Activated T-cell treated with anti-CD3 and anti-CD28 coated beads for 24 hours (primary cell): Measurements from ENCODE around the gene PPP1R7.
"Not testable (repeated sequence)": the region's sequence is repeated elsewhere in the genome, so short reads cannot be mapped to it uniquely, and the experiment has no call there.

Experiments
- DNase-seq: peaks from one replicate; pipeline ENCODE4 v3.0.0-alpha.2; 2020; ENCODE audit warnings: low read depth

Gene PPP1R7

DNA sequence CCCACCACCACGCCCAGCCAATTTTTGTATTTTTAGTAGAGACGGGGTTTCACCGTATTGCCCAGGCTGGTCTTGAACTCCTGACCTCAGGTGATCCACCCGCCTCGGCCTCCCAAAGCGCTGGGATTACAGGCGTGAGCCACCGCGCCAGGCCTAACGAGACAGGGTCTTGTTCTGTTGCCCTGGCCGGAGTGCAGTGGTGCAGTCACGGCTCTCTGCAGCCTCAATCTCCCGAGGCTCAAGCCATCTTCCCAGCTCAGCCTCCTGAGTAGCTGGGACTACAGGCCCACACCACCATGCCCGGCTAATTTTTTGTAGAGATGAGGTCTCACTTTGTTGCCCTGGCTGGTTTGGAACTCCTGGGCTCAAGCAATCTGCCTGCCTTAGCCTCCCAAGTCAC, 47.0 kb downstream of the PPP1R7 start:
- DNase-seq = not testable (repeated sequence)

DNA sequence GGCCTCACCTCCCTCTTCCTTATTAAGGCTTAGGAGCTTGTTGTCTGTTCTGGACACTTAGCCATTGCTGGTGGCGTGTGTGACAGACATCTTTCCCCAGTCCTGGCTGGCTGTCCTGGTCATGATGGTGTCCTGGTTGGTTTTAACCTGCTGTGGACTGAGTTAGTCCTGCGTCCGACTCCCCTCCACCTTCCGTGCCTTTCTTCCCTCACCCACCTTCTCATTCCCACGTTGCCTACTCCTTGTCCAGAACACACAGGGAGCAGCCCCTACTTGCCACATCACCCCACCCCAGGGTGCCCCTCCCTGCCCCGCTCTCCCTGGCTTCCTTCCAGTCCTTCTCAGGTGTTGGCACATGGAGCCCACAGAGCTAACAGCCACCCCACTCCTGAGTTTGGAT, 47.7 kb downstream of the PPP1R7 start:
- no peak for DNase-seq

DNA sequence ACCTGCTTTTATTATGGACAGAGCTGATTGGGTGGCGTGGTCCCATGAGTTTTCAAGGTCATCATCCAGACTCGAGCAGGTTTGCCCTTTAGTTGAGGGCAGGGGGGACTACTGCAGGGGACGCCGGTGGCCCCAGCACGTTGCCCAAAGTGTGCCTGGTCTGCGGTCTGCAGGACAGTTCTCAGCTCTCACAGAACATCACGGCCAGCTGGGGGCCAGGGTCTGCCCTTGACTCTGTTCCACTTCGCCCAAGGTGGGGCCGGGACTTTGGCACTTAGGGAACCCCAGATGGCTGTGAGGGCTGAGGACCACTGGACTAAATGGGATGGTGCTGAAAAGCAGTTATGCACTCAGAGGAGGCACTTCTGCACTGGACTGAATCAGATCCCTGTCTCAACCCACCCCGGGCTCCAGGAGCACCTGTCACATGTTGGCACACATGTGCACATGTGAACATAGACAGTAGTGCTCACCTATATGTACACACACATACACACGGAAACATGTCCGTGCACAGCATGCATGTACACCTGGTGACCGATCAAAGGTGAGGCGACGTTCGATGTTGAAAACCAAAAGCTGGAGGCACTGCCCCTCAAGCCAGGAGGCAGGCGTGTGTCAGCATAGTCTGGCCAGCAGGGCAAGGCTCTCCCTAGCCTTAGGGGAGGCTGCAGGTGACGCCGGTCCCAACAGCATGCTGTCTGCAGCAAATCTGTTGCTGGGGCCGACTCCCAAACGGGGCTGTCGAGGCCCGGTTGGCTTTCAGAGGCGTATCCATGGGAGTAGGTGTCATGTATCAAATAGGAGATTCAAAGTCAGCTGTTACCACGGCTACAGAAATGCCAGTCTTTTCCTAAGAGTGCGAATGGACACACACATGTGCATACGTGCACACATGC, 48.4 kb downstream of the PPP1R7 start:
- no peak for DNase-seq

DNA sequence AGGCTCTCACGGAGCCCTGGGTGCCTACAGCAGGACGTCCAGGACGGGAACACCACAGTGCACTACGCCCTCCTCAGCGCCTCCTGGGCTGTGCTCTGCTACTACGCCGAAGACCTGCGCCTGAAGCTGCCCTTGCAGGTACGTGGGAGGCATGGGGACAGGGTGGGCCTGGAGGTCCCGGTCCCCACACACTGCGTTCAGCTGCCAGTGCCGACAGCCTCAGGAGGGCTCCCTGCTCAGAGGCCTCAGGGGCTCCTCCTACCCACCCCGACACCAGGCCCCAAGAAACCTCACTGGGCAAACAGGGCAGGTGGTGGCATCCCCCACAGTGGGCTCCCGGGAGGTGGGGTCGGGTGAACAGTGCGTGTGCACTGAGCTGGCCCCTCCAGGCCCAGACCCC, 49.0 kb downstream of the PPP1R7 start:
- DNase-seq = no peak

DNA sequence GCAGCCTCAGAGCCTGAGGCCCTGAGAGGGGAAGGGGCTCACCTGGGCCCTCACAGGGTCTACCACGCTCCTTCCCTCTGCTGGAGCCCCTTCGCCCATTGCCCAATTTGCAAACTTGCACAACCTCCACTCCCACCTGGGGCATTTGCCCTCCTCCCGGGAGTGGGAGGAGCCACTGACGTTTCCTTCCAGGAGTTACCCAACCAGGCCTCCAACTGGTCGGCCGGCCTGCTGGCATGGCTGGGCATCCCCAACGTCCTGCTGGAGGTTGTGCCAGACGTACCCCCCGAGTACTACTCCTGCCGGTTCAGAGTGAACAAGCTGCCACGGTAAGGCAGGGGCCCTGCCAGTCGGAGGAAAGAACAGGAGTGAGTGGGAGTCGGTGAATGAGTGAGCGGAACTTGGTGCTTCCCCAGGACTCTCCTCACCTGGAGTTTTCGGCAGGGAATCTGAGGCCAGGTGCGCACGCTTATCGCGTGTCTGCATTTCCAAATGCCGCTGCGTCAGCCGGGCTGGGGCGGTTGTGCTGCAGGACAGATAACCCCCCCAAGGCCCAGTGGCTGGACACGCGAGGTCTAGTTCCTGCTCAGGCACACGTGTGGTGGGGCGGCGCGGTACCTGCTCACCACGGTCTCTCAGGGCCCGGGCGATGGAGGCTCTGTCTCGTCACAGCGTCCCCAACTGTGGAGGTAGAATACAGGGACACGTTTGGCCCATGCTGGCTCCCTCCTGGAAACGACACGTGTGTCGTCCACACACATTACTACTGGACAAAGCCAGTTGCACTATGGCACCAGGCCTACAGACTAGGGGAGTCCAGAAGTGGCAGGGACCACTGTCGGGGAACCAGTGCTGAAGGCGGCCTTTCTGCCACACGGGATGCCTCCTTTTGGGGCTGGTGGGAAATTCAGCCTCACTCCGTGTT, 49.9 kb downstream of the PPP1R7 start:
- DNase-seq = no peak

DNA sequence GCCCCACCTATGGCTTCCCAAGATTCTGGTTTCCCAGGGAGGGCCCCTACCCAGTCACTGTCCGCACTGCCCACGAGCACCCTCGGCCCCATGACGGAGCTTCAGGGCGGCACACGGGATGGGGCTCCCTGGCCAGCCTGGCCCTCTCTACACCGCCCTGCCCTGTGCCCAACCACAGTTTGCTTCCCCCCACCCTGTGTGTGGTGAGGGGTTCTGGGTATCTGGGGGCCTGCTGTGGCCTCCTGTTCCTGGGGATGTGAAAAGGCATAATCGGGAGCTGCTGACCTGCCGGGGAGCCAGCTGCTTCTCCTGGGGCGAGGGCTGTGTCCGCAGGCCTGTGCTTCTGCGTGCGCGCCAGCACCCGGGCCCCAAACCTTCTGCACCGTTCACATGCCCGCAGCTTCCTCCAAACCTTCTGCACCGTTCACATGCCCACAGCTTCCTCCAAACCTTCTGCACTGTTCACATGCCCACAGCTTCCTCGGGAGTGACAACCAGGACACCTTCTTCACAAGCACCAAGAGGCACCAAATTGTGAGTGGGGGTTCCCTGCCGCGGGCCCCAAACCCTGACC, 50.6 kb downstream of the PPP1R7 start:
- no peak for DNase-seq

DNA sequence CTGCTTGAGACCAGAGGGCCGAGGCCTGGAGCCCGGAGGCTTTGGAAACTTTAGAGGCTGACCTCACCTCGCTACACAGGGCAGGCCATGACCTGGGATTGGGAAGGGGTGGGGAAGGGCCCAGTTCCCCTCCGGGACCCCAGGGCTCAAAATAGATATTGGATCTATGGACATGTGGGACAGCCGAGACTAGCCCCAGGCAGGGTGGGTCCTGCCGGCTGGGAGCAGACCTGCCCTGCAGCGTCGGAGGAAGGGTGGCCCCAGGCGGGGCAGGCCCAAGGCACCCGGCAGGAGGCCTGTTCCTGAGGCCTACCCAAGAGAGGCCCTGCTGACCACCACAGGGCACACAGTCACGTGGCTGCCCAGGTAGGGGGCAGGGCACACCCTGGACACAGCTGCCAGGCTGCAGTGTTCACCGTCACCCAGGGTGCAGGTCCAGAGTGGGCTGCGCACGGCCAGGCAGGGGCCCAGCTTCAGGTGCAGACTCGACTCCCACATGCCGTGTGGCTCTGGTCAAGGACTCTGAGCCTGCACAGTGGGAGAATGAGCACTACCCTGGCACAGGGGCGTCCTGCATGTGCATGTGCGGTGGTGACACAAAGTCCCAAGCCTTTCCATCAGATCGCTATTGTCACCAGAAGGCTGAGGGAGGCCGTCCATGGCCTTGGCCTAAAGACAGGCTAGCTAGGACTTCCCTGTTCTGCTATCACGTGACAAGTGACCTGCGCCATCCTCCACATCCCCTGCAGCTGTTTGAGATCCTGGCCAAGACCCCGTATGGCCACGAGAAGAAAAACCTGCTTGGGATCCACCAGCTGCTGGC, 51.4 kb downstream of the PPP1R7 start:
- DNase-seq = no peak

DNA sequence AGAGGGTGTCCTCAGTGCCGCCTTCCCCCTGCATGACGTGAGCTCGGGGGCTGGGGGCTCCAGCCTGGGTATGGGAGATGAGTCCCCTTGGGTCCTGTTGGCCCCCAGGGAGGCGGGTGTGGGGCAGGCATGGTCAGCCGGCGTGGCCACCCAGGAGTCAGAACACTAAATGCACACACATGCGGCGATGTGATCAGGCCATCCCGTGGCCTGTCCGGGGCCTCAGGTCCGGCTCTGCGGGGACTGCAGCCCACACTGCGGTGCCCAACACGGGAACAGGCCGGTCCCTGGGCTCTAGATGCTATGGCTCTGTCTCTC, 52.0 kb downstream of the PPP1R7 start:
- no peak for DNase-seq

DNA sequence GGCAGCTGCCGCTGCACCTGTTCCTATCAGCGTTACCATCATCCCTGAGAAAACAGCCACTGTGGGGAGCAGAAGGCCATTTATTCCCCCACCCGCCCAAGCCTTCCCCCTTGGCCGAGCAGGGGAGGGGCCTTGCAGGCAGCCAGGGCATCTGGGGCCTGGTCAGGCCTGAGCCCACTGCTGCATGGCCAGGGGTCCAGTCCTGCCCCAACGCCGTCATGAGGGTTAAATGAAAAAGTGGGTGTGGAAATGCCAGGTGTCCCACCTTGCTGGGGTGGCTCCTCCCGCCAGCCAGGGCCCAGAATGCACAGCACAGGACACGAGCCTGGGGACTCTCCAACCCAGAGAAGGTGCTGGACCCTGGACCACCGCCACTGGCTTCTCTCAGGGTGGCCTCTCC, 52.4 kb downstream of the PPP1R7 start:
- DNase-seq = no peak

DNA sequence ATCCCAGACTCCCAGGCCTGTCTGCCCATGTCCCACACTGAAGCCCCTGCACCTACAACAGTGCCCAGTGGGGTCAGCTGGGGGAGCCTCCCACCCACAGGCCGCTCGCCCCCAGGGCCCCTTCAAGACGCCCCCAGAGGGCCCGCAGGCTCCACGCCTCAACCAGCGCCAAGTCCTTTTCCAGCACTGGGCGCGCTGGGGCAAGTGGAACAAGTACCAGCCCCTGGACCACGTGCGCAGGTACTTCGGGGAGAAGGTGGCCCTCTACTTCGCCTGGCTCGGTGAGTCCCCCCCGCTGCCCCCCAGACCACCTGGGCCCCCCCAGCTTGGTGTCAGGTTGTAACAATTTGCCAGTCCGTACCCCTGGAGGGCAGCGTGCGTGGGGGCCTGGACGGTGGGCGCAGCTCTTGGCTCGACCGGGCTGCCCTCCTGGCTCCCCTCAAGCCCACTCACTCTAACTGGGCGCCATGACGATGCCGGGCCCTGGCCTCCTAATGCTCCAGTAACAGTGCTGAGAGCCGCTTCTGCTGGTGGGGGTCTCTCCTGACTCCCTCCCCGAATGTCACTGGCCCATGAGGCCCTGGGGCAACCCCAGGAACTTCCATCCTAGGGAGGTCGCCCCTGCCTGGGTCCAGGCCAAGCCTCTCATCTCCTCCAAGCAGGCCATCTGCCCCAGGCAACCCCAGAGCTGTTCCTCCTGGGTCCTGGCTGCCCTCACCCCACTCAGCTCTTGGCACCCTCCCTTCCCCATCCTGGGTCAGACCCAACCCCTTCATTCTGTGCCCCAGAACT, 53.1 kb downstream of the PPP1R7 start:
- no peak for DNase-seq

DNA sequence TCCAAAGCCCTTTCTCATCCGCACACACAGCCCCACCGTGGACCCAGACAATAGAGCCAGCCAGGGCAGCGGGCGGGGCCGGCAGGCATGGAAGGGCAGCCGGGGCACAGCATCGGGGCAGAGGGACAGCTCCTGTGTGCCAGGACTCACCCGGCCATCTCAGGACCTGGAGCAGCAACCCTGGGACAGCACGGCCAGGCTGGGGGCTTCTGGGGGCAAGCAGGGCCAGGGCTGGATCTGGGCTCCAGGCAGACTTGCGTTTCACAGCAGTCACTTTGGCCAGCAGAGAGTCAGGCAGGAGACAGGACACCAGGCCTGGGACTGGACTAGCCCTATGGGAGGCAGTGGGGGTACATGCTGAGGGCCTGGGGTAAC, 53.7 kb downstream of the PPP1R7 start:
- DNase-seq = no peak

DNA sequence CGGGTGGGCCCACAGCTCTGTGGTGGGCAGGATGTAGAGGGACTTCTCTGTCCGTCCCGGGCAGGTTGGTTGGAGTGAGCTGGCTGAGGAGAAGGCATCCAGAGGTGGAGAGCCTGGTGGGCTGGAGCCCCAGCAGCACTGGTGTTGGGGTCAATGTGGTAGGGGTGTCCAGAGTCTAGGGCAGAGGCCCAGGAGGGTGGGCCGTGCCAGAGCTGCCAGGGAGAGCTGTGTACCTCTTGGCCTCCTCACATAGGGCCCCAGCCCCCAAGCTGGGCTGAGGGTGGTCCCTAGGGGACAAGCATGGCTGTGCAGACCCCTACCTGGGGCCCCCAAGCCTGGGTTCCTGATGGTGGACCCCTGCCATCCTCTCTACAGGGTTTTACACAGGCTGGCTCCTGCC, 54.2 kb downstream of the PPP1R7 start:
- DNase-seq = no peak

DNA sequence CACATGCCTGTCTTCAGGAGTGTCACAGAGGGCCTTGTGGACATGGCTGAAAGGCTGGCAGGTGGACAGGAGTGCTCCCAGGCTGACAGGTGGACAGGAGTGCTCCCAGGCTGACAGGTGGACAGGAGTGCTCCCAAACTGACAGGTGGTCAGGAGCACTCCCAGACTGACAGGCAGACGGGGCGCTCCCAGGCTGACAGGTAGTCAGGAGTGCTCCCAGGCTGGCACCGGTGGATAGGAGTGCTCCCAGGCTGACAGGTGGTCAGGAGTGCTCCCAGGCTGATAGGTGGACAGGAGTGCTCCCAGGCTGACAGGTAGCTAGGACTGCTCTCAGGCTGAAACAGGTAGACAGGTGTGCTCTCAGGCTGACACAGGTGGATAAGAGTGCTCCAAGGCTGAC, 54.8 kb downstream of the PPP1R7 start:
- no peak for DNase-seq

DNA sequence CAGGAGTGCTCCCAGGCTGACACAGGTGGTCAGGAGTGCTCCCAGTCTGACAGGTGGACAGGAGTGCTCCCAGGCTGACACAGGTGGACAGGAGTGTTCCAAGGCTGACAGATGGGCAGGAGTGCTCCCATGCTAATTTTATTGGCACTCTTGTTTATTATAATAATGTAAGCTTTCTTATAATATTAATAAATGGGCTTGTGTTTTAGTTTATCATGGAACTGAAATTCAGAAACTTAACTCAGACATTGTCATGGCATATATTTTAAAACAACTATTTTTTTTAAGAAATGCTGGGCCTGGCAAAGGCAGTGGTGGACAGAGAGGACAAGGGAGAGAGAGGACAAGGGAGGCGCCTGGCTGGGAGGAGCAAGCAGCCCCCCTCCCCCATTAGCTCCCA, 56.9 kb downstream of the PPP1R7 start:
- DNase-seq = no peak

DNA sequence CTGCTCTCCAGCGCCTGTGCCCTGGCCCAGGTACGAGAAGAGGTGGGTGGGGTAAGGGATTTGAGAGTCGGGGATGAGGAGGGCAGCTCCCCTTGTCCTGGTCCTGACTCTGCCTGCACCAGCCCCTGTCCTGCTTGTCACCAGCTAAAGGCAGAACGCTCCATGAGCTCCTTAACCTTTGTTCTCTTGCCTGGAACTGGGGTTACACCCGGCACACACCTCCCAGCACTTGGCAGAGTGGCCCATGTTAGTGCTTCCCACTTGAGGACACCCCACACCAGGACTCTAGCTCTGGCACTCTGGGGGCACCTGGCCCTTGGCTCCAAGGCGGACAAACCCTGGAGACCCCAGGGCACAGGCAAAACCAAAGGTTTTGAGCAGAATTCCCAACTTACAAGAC, 57.4 kb downstream of the PPP1R7 start:
- no peak for DNase-seq

DNA sequence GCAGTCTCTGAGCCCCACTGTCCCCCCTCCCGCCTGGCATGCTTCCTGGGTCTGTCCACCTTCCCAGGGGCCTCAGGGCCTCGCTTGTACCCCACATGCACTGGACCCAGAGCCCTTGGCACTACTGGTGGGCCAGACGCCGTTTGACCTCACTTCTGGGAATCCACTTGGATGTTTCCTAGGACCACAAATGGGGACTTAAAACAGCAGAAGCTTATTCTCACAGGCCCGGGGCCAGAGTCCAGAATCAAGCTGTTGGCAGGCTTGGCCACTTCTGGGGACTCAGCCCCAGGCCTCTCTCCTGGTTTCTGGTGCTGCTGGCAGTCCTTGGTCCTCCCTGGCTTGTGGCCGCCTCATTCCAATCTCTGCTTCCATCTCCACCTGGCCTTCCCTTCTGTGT, 57.8 kb downstream of the PPP1R7 start:
- no peak for DNase-seq

DNA sequence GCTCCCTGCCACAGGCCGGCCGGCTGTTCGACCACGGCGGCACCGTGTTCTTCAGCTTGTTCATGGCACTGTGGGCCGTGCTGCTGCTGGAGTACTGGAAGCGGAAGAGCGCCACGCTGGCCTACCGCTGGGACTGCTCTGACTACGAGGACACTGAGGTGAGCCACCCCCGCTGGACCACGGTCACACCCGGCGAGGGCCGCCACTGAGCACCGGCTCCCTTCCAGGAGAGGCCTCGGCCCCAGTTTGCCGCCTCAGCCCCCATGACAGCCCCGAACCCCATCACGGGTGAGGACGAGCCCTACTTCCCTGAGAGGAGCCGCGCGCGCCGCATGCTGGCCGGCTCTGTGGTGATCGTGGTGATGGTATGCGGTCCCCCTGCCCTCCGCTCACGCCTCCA, 59.0 kb downstream of the PPP1R7 start:
- no peak for DNase-seq

DNA sequence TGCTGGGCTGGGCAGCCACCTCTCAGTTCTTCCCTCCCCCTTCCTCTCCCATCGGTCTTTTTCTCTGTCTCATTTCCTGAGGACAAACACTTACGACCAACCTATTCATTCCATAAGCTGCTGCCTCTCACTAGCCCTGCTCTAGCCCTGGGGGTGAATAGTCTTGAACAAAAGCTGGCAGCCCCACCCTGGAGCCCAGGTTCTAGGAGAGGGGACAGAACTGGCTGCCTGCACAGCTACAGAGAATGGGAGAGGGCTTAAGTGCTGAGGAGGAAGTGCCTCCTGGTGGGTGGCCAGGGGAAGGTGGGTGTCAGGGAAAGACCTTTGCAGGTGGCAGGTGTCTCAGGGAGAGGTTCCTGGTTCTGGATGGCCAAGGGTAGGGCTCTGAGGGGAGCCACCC, 61.0 kb downstream of the PPP1R7 start:
- no peak for DNase-seq

DNA sequence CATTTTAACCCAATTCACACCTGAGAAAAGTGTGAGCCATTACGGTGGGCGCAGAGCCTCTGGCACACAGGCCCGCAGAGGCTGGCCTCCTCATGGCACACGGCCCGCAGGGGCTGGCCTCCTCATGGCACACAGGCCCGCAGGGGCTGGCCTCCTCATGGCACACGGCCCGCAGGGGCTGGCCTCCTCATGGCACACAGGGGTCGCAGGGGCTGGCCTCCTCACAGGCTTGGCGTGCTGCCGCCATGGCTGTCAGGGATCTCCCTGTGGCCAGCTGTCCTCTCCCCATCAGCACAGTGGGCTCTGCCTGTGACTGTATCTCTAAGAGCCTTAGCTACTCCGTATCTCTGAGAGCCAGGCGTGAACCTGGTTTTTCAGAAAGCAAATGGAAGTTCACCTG, 62.8 kb downstream of the PPP1R7 start:
- DNase-seq = no peak

DNA sequence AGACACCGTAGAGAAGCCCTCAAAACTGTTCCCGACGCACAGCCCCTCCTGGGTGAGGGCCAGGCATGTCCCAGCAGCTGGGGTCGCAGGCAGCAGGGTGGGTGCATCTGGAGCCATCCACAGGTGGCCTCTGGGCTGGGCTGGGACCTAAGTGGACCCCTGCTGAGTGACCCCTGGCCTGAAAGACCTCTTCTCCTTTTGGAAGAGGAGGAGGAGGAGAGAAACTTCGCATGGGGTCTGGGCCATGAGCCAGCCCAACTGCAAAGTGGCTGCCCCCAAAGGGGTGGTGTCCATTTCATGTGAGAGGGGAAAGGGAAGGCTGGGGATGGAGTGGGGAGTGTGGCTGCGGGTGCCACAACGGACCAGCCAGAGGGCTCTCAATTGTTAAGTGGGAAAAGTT, 63.3 kb downstream of the PPP1R7 start:
- no peak for DNase-seq

DNA sequence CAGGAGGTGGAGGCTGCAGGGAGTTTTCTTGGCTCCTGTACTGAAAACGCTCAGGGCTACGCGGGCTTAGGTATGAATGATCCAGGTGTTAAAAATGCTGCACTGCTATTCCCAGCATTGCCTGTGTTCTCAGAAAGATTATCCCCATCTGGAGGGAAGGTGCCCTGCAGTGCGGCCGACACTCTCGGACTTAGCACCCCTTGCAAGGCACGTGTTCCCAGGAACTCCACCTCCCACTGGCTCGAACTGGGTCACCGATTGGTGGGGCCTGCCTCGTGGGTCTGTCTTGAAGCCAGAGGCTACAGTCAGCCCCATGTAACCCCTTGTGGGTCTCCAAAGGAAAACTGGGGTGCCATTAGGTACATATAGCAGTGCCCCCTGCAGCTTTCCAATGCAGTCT, 63.9 kb downstream of the PPP1R7 start:
- DNase-seq = no peak
